HG03135 (cell line): ENCODE results near the gene WBP2NL.

Experiments
- ATAC-seq: cut with Tn5 transposase; IDR thresholded peaks from one replicate; pipeline ENCODE4 v1.9.1; 2021; ENCODE audit warnings: mild to moderate bottlenecking, moderate library complexity; ENCODE audit not compliant: unreplicated experiment

The WBP2NL gene

DNA sequence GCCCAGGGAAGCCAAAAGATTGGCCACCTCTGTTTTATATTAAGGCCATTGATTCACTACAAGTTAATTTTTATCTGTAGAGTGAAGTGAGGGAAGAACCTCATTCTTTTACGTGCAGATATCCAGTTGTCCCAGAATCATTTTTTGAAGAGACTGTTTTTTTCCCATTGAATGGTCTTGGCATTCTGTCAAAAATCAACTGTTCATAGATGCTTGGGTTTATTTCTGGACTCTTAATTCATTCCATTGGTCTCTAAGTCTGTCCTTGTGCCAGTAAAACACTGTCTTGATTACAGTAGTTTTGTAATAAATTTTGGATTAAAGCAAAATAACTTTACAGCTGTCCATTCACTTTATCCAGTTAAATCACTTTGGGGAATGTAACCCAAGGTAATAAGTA, 26.8 kb downstream of the WBP2NL start:
- ATAC-seq = no peak

DNA sequence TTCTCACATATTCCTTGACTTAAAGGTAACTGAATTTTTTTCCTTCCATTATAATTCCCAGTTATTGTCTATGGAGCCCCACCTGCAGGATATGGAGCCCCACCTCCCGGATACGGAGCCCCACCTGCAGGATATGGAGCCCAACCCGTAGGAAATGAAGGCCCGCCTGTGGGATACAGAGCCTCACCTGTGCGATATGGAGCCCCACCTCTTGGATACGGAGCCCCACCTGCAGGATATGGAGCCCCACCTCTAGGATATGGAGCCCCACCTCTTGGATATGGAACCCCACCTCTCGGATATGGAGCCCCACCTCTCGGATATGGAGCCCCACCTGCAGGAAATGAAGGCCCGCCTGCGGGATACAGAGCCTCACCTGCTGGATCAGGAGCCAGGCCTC, 28.1 kb downstream of the WBP2NL start:
- ATAC-seq = no peak

DNA sequence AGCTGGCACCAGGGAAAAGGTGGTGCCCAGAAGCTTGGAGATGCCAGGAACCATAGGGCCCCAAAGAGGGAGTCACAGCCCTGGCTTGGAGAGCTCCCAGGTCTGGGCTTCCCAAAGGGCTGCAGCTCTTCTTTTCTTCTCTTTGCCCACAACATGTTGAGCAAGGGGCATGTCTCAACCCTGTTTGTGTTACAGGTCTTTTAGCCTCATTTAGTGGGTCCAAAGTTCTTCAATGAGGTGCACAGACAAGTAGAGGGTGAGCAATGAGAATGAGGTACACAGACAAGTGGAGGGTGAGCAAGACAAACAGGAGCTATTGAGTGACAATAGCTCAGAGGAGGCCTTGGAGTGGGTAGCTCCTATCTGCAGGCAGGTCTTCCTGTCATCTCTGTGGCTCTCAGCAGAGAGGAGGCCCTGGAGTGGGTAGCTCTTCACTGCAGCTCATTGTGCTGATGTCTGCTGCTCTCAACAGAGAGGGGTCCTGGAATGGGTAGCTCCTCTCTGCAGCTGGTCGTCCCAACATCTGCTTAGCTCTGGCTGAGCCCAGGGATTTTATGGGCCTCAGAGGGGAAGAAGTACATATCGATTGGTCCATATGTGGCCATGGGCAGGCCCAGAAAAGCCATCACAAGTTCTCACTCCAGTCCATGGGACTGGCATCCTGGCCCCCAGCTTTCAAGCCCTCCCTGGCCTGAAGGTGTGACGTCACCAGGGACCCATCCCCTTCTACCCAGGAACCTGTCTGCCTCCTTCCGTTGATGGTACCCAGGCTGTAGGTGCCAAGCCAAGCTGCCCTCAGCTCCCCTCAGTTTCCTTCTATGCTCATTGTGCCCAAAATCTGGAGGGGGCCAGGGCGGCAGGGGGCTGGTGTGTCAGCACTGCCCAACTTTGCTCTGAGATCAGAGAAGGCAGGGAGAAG, 34.9 kb downstream of the WBP2NL start:
- ATAC-seq = no peak

GRCh38 chr22:42035256-42035655, 36.7 kb downstream of the WBP2NL start:
- ATAC-seq = no peak

GRCh38 chr22:42039271-42039670, 40.7 kb downstream of the WBP2NL start:
- no peak for ATAC-seq

DNA sequence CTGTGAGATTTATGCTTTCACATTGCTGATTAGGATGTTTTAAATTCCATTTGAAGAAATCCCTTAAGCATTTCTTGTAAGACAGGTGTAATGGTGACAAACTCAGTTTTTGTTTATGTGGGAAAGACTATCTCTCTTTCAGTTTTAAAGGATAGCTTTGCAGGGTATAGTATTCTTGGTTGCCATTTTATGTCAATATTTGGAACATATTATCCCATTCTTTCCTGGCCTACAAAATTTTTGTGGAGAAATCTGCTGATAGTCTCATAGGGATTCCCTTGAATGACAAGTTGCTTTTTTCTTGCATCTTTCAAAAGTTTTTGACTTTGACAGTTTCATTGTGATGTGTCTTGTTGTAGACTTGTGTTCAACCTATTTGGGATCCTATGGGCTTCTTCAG, 43.2 kb downstream of the WBP2NL start:
- no peak for ATAC-seq

- ATAC-seq = no peak
Observed at GRCh38 chr22:42050641-42051180, 52.1 kb downstream of the WBP2NL start.

GRCh38 chr22:42052765-42053164, 54.2 kb downstream of the WBP2NL start:
- no peak for ATAC-seq

GRCh38 chr22:42056757-42057511, 58.3 kb downstream of the WBP2NL start:
- no peak for ATAC-seq

GRCh38 chr22:42060489-42060888, 61.9 kb downstream of the WBP2NL start:
- ATAC-seq = no peak

- ATAC-seq = no peak
Observed at GRCh38 chr22:42061041-42061440, 62.5 kb downstream of the WBP2NL start.

- no peak for ATAC-seq
Observed at GRCh38 chr22:42062506-42063170, 64.0 kb downstream of the WBP2NL start.

GRCh38 chr22:42064629-42065028, 66.0 kb downstream of the WBP2NL start:
- no peak for ATAC-seq

DNA sequence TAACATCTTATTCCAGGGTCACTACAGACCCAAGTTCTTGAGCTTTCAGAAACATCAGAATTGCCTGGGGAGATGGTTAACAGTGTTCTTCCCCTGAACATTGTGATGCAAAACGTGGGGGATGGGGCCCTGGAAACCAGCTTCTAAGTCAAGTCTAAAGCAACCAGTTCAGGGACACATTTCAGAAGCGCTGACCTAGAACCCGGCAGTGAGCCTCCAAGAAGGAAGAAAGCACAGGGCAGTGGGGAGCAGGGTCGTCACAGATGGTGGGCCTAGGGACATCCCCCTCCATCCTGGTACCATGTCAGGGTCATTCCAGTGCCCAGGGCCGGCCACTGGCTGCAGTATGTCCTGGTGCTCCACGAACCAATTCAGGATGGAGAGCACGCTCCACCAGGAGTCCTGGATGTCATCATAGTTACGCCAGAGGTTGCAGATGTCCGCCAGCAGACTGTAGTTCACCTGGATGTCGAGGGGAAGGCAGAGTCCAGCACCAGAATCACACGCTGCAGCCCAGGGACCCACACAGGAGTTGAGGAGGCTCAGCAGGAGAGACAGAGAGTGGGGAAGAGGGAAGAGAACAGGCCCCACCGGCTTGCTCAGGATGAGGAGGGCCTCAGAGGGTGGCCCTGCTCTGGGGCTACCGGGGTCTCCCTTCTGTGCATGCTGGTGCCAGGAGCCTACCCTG, 67.0 kb downstream of the WBP2NL start:
- no peak for ATAC-seq

DNA sequence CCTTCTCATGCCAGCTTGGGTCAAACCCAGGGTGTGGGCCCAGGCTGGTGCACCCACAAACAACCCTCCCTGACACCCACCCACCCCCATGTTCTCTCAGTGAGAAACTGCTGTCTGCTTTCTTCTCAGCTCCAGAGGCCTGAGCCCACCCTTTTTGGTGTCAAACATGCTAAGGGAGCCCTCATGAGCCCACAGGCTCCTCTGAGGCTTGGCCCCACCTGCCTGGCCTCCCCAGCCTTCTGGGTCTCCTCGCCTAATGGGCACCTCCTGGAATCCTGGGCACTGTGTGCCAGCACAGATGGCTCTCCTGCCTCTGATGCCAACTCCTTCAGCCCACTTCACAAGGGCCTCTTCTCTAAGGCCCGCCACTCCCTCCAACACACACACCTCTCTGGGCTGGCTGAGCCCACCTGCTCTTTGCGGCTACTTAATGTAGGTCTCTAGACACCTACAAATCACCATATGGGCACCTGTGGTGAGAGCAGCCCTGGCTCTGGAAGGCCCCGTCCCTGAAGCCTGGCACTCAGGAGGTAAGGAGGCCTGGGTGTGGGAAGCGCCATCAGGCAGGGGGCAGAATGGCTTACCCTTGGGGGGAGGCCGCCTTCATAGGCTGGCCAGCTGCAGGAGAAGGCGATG, 67.7 kb downstream of the WBP2NL start:
- ATAC-seq = no peak

GRCh38 chr22:42066937-42067336, 68.3 kb downstream of the WBP2NL start:
- no peak for ATAC-seq

GRCh38 chr22:42067671-42068251, 69.2 kb downstream of the WBP2NL start:
- ATAC-seq = no peak

DNA sequence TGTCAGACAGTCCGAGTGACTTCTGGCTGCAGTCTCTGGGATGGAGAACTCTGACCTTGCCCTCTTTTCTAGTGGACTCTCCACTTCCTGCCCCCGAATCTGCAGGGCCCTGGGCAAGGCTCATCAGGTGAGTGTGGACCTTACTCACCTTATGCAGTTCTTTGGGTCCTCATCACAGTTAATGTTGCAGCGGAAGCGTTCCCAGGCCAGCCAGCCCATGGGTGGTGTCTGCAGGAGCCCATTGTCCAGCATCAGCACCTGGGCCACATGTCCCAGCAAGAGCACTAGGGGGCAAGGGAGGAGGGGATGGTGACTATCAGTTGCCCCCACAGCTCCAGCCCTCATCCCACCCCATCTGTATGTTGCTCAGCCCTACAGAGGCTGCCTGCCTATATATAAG, 69.7 kb downstream of the WBP2NL start:
- no peak for ATAC-seq

- ATAC-seq = no peak
Observed at GRCh38 chr22:42069801-42070516, 71.4 kb downstream of the WBP2NL start.
